Keratinocyte (primary cell): Measurements from ENCODE around the gene B3GNT4. TPM values are rescaled to one million over a fixed set of nuclear protein-coding genes. Genes with fewer than 3 reads are reported as not detected.

ENCODE experiments used
- DNase-seq: peaks from one replicate; pipeline ENCODE4 v3.0.0-alpha.2; 2011; ENCODE audit warnings: low read depth, missing footprints, low spot score
- FAIRE-seq: peaks from 2 replicates; lab custom pipeline; 2011; peaks lifted over from hg19 to GRCh38; lab: Jason Lieb, UNC
- H2AFZ ChIP-seq: 2 replicates; pipeline ENCODE4 v1.6.0; 2012; ENCODE audit warnings: low read length, control low read depth, inconsistent platforms; ENCODE audit not compliant: control insufficient read depth
- H3K27ac ChIP-seq: 2 replicates; pipeline ENCODE4 v1.5.1; 2011; ENCODE audit warnings: low read length; ENCODE audit not compliant: control insufficient read depth, insufficient read depth
- H3K27me3 ChIP-seq: 3 replicates; pipeline ENCODE4 v1.6.0; 2011; ENCODE audit warnings: low read length; ENCODE audit not compliant: control insufficient read depth, insufficient read depth; ENCODE audit errors: extremely low read depth
- H3K36me3 ChIP-seq, 2 experiments: 2 replicates in 1 of 2; 3 replicates in 1 of 2; pipeline ENCODE4 v1.5.1; 2011; ENCODE audit warnings: low read length in 2 of 2, mild to moderate bottlenecking in 1 of 2; ENCODE audit not compliant: control insufficient read depth in 2 of 2, insufficient read depth in 2 of 2; ENCODE audit errors: extremely low read depth in 1 of 2
- H3K4me1 ChIP-seq: 3 replicates; pipeline ENCODE4 v1.5.1; 2011; ENCODE audit warnings: low read length; ENCODE audit not compliant: control insufficient read depth, insufficient read depth; ENCODE audit errors: extremely low read depth
- H3K4me2 ChIP-seq: 3 replicates; pipeline ENCODE4 v1.6.0; 2011; ENCODE audit warnings: low read depth, low read length; ENCODE audit not compliant: control insufficient read depth, insufficient read depth; ENCODE audit errors: extremely low read depth
- H3K4me3 ChIP-seq, 3 experiments: fragments of 200-600 bp in 1 of 3; sonication (generic) in 1 of 3; 2 replicates in 2 of 3; 3 replicates in 1 of 3; pipeline ENCODE4 v1.5.1; 2011 to 2016; ENCODE audit warnings: low read length in 3 of 3, mild to moderate bottlenecking in 3 of 3, control low read depth in 2 of 3, inconsistent platforms in 1 of 3, low read depth in 1 of 3, mixed read lengths in 1 of 3, mixed run types in 1 of 3, moderate library complexity in 1 of 3; ENCODE audit not compliant: control insufficient read depth in 2 of 3, insufficient read depth in 2 of 3; ENCODE audit errors: extremely low read depth in 1 of 3
- H3K79me2 ChIP-seq: 2 replicates; pipeline ENCODE4 v1.6.0; 2012; ENCODE audit warnings: low read length; ENCODE audit not compliant: control insufficient read depth, insufficient read depth
- H3K9ac ChIP-seq: 3 replicates; pipeline ENCODE4 v1.6.0; 2011; ENCODE audit warnings: low read length; ENCODE audit not compliant: control insufficient read depth, insufficient read depth; ENCODE audit errors: extremely low read depth
- H3K9me1 ChIP-seq: 3 replicates; pipeline ENCODE4 v1.6.0; 2011; ENCODE audit warnings: low read length; ENCODE audit not compliant: control insufficient read depth, insufficient read depth; ENCODE audit errors: extremely low read depth
- H3K9me3 ChIP-seq: 2 replicates; pipeline ENCODE4 v1.5.1; 2012; ENCODE audit warnings: low read depth, low read length; ENCODE audit not compliant: control insufficient read depth
- H4K20me1 ChIP-seq: 3 replicates; pipeline ENCODE4 v1.6.0; 2011; ENCODE audit warnings: low read length; ENCODE audit not compliant: control insufficient read depth, insufficient read depth; ENCODE audit errors: extremely low read depth
- EZH2 ChIP-seq: IDR thresholded peaks from one replicate; pipeline ENCODE4 v1.6.1; 2012; ENCODE audit warnings: inconsistent platforms, mild to moderate bottlenecking, low read length, moderate library complexity
- dilution Hi-C: fragments of 300-500 bp; cut with MboI; formaldehyde crosslinking; loops from one replicate; pipeline ENCODE4 v1.7.0; 2020; ENCODE audit warnings: low sequenced_read_pairs; ENCODE audit not compliant: extremely low pct_ligation_motif_present
- polyA plus RNA-seq, 5 experiments: library from polyadenylated mRNA; depleted of rRNA in 3 of 5; stranded (reverse) in 3 of 5; stranded (forward) in 1 of 5; unstranded in 1 of 5; fragments of >200 nt; gene quantifications; 1 replicate in 1 of 5; 2 replicates in 3 of 5; 3 replicates in 1 of 5; pipeline versions ENCODE4 v1.2.1 to v1.2.3, GENCODE V29; 2011 to 2012; ENCODE audit warnings: missing spikeins in 2 of 5, low read depth in 1 of 5, low replicate concordance in 1 of 5
- TF ChIP-seq, protein P1 (sequence below), 3 experiments: IDR thresholded peaks in 1 of 3; conservative IDR thresholded peaks in 1 of 3; optimal IDR thresholded peaks in 1 of 3; 2 replicates in 2 of 3; 3 replicates in 1 of 3; pipeline versions ENCODE3 to v1.5.1; 2011; ENCODE audit warnings: low read length in 3 of 3, mild to moderate bottlenecking in 3 of 3, moderate library complexity in 2 of 3, control low read depth in 1 of 3, inconsistent platforms in 1 of 3; ENCODE audit not compliant: insufficient read depth in 2 of 3; ENCODE audit errors: extremely low read depth in 1 of 3

The B3GNT4 gene
- polyA plus RNA-seq, 1 donor (not counting 4 experiments of a cell fraction or from before 2014, with no cell fraction given): 1.7 TPM

DNA sequence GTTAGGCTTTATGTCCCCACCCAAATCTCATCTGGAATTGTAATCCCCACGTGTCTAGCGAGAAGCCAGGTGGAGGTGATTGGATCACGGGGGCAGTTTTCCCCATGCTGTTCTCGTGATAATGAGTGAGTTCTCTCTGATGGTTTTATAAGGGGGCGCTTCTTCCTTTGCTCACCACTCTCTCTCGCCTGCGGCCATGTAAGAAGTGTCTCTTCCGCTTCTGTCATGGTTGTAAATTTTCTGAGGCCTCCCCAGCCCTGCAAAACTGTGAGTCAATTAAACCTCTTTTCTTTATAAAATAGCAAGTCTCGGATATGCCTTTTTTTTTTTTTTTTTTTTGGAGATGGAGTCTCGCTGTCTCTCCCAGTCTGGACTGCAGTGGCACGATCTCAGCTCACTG lies 42.7 kb upstream of the B3GNT4 start:
- Histone ChIP-seq H3K4me3 (no peak overlapping the region), H3K4me2 (no peak overlapping the region), H3K79me2 (no peaks in the 10 kb centered on the region), H3K27me3 (no peaks in the 10 kb centered on the region), H3K9me3 (no peaks in the 10 kb centered on the region), H3K27ac (no peak overlapping the region), H3K36me3 (no peaks in the 10 kb centered on the region), H3K4me1 (peaks cover 2% of the 10 kb centered on the region), H3K9me1 (no peaks in the 10 kb centered on the region), H4K20me1 (no peaks in the 10 kb centered on the region), H2AFZ (no peak overlapping the region), H3K9ac (no peak overlapping the region)
- DNase-seq: no peak
- dilution Hi-C loops: no loop called here
- no peak for FAIRE-seq
- no peak for TF ChIP-seq EZH2
- TF ChIP-seq, protein P1, sequence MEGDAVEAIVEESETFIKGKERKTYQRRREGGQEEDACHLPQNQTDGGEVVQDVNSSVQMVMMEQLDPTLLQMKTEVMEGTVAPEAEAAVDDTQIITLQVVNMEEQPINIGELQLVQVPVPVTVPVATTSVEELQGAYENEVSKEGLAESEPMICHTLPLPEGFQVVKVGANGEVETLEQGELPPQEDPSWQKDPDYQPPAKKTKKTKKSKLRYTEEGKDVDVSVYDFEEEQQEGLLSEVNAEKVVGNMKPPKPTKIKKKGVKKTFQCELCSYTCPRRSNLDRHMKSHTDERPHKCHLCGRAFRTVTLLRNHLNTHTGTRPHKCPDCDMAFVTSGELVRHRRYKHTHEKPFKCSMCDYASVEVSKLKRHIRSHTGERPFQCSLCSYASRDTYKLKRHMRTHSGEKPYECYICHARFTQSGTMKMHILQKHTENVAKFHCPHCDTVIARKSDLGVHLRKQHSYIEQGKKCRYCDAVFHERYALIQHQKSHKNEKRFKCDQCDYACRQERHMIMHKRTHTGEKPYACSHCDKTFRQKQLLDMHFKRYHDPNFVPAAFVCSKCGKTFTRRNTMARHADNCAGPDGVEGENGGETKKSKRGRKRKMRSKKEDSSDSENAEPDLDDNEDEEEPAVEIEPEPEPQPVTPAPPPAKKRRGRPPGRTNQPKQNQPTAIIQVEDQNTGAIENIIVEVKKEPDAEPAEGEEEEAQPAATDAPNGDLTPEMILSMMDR (optimal IDR thresholded peaks at IDR 0.05 in 1 of 3, IDR thresholded peaks at IDR 0.05 in 1 of 3, conservative IDR thresholded peaks at IDR 0.05 in 1 of 3; ENCODE audit: extremely low read depth in 1 of 3, insufficient read depth in 2 of 3, low read length in 3 of 3): no peak

DNA sequence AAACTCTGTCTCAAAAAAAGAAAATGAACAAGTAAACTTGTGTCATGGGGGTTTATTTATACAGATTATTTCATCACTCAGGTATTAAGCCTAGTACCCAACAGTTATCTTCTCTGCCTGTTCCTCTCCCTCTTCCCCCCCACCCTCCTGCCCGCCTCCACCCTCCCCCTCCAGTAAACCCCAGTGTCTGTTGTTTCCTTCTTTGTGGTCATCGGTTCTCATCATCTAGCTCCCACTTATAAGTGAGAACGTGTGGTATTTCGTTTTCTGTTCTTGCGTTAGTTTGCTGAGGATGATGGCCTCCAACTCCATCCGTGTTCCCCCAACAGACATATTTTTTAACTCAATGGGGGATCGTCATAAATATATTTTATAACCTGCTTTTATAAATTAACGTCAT lies 41.8 kb upstream of the B3GNT4 start:
- TF ChIP-seq EZH2: no peak
- TF ChIP-seq, protein P1 (optimal IDR thresholded peaks at IDR 0.05 in 1 of 3, IDR thresholded peaks at IDR 0.05 in 1 of 3, conservative IDR thresholded peaks at IDR 0.05 in 1 of 3; ENCODE audit: extremely low read depth in 1 of 3, insufficient read depth in 2 of 3, low read length in 3 of 3): no peak
- Histone ChIP-seq H3K4me1 (peaks cover 2% of the 10 kb centered on the region), H3K4me2 (no peak overlapping the region), H3K9ac (no peak overlapping the region), H3K9me1 (no peaks in the 10 kb centered on the region), H2AFZ (no peak overlapping the region), H3K27me3 (no peaks in the 10 kb centered on the region), H3K79me2 (no peaks in the 10 kb centered on the region), H3K36me3 (no peaks in the 10 kb centered on the region), H4K20me1 (no peaks in the 10 kb centered on the region), H3K9me3 (no peaks in the 10 kb centered on the region), H3K4me3 (no peak overlapping the region), H3K27ac (no peak overlapping the region)
- no peak for FAIRE-seq
- DNase-seq: no peak
- dilution Hi-C loops: no loop called here
